ENCODE measurements around the gene CARM1. TPM values are rescaled to one million over a fixed set of nuclear protein-coding genes. Genes with fewer than 3 reads are reported as not detected.
"Not testable (repeated sequence)": the region's sequence is repeated elsewhere in the genome, so short reads cannot be mapped to it uniquely, and the experiment has no call there.

CARM1 gene
- polyA plus RNA-seq, 3 donors: 40.8 to 56.5 (median 46.2) TPM

GRCh38 chr19:10920288-10920655, 48.9 kb downstream of the CARM1 start:
- no peak for DNase-seq (ENCODE audit: extremely low read depth in 1 of 11, low read depth in 9 of 11, low spot score in 4 of 11)

DNA sequence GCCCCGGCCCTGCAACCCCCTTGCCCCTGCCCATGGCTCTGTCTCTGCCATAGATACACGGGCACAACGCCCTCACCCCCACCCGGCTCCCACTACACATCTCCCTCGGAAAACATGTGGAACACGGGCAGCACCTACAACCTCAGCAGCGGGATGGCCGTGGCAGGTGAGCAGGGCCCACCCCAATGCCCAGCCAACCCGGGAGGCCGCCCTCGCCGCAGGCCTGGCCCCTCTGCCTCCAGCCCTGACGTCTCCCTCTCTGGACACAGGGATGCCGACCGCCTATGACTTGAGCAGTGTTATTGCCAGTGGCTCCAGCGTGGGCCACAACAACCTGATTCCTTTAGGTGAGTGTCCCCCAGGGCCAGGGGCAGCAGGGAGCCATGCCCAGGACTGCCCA, 49.4 kb downstream of the CARM1 start:
- DNase-seq (ENCODE audit: extremely low read depth in 1 of 11, low read depth in 9 of 11, low spot score in 4 of 11): no peak

DNA sequence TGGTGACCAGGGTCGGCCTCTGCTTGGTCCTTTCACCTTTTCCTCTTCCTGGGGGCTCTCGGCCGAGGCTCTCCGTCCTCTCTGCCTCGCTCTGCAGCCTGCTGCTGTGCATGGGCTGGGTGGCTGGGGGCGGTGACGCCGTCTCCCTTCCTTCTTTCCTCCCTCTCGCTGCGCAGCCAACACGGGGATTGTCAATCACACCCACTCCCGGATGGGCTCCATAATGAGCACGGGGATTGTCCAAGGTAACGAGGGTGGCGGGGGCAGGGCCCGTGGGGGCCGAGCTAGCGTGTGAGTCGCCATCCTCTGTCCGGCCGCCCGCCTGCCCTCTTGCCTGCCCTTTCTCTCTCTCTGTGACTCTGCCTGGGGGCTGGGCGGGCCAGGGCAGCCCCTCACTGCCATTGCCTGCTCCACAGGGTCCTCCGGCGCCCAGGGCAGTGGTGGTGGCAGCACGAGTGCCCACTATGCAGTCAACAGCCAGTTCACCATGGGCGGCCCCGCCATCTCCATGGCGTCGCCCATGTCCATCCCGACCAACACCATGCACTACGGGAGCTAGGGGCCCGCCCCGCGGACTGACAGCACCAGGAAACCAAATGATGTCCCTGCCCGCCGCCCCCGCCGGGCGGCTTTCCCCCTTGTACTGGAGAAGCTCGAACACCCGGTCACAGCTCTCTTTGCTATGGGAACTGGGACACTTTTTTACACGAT, 50.0 kb downstream of the CARM1 start:
- no peak for DNase-seq (ENCODE audit: extremely low read depth in 1 of 11, low read depth in 9 of 11, low spot score in 4 of 11)

DNA sequence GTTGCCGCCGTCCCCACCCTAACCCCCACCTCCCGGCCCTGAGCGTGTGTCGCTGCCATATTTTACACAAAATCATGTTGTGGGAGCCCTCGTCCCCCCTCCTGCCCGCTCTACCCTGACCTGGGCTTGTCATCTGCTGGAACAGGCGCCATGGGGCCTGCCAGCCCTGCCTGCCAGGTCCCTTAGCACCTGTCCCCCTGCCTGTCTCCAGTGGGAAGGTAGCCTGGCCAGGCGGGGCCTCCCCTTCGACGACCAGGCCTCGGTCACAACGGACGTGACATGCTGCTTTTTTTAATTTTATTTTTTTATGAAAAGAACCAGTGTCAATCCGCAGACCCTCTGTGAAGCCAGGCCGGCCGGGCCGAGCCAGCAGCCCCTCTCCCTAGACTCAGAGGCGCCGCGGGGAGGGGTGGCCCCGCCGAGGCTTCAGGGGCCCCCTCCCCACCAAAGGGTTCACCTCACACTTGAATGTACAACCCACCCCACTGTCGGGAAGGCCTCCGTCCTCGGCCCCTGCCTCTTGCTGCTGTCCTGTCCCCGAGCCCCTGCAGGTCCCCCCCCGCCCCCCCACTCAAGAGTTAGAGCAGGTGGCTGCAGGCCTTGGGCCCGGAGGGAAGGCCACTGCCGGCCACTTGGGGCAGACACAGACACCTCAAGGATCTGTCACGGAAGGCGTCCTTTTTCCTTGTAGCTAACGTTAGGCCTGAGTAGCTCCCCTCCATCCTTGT, 50.7 kb downstream of the CARM1 start:
- no peak for DNase-seq (ENCODE audit: extremely low read depth in 1 of 11, low read depth in 9 of 11, low spot score in 4 of 11)

DNA sequence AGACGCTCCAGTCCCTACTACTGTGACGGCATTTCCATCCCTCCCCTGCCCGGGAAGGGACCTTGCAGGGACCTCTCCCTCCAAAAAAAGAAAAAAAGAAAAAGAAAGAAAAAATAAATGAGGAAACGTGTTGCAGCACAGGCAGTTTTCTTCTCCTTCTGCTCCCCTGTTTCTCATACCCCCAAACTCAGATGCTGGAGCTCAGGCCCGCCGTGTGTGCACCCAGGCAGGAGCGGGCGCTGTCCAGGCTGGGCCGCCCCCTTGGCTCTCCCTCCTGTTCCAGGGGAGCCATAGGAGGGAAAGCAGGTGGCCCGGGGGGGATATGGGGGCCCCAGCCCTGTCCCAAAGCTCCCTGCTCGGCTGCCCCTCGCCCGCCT, 51.3 kb downstream of the CARM1 start:
- no peak for DNase-seq (ENCODE audit: extremely low read depth in 1 of 11, low read depth in 9 of 11, low spot score in 4 of 11)

- DNase-seq (ENCODE audit: extremely low read depth in 1 of 11, low read depth in 9 of 11, low spot score in 4 of 11): no peak
Measured at GRCh38 chr19:10923260-10924112, 52.1 kb downstream of the CARM1 start.

DNA sequence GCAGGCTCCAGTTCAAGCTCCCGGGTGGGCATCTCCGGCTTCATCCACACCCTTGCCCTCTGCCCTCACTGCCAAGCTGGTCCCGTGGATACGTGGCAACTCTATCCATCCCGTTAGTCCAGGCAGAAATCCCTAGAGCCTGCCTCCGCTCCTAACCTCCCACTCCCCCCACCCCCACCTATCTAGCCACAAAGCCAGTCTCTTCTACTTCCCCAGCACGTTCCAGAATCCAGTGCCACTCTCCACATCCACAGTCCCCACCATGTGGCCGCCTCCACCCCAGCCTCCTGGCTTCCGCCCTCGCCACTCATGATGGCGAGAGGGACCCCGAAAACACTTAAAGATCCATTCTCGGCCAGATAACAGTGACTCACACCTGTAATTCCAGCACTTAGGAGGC, 53.2 kb downstream of the CARM1 start:
- no peak for DNase-seq (ENCODE audit: extremely low read depth in 1 of 11, low read depth in 9 of 11, low spot score in 4 of 11)

DNA sequence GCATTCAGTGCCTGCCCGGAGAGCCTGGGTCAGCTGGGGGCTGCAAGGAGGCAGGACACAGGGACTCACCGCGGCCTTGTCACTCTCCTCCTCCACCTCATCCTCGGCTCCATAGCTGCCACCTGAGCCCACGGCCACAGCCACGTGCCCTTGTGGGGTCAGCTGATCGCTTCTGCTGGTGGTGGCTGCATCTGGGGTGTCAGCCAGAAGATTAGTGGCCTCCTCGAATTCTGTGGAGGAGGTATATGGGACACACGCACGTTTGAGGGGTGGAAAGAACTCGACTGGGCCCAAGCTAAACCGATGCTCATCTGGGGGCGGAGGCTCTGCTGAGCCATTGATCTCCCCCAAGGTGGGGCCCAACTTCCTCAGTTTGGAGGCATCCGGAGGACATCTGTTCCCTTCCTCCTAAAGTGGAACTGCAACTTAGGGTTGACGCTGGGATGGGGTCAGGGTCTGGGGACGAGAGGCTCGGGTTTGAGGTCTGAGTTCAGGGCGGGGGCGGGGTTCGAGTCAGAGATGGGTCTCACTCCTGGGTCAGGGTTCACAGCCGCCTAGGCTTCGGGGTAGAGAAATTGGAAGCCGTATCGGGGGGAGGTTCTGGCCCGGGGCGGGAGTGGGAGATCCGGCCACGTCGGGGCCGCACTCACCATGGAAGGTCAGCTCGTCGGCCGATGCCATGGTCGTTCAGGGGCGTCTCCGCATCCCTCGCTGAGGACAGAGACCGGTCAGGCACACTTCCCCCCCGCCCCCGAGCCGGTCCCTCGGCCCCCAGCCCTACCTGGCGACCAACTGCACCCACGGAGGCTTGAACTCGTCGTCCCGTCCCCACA, 56.6 kb downstream of the CARM1 start:
- DNase-seq (ENCODE audit: extremely low read depth in 1 of 11, low read depth in 9 of 11, low spot score in 4 of 11): no peak

DNA sequence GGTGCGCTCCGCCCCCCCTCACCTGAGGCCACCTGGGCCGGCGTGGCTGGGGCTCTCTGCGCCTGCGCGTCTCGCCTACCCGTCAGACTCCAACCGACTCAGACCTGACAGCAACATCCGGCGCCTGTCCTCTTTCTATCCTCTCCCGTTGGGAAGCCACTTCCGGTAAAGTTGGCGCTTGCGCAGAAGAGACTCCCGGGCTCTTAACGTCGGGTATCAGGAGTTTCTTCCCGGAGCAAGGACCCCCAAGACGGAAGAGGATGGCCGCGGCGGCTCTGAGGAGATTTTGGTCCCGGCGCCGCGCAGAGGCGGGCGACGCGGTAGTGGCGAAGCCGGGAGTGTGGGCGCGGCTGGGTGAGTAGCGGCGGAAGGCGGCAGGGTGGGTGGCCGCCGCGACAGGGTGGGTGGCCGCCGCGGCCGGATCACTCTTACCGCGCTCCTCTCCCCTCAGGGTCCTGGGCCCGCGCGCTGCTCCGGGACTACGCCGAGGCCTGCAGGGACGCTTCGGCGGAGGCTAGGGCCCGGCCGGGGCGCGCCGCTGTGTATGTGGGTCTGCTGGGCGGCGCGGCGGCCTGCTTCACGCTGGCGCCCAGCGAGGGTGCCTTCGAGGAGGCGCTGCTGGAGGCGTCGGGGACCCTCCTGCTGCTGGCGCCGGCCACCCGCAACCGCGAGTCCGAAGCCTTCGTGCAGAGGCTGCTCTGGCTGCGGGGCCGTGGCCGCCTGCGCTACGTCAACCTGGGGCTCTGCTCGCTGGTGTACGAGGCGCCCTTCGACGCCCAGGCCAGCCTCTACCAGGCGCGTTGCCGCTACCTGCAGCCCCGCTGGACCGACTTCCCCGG, 57.4 kb downstream of the CARM1 start, which contains the start of the genes TIMM29 and YIPF2:
Gene TIMM29, plus strand, starts transcription at position 249 of the 839 bp plus-strand sequence. Its CDS starts 12 bp downstream, at position 261.
Gene YIPF2, minus strand, starts transcription at position 77 of the 839 bp plus-strand sequence. CDS start 229 bp downstream, outside the sequence.
- peak; percentile 95 to 99 (median 98) for DNase-seq (ENCODE audit: extremely low read depth in 1 of 11, low read depth in 9 of 11, low spot score in 4 of 11)

DNA sequence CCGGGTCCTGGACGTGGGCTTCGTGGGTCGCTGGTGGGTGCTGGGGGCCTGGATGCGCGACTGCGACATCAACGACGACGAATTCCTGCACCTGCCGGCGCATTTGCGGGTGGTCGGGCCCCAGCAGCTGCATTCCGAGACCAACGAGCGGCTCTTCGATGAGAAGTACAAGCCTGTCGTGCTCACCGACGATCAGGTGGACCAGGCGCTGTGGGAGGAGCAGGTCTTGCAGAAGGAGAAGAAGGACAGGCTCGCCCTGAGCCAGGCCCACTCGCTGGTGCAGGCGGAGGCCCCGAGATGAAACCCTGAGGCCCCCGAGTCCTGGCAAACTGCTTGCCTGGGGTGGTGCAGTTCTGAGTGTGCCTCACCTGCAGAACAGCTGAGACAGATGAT, 58.0 kb downstream of the CARM1 start:
- DNase-seq (ENCODE audit: extremely low read depth in 1 of 11, low read depth in 9 of 11, low spot score in 4 of 11): no peak

DNA sequence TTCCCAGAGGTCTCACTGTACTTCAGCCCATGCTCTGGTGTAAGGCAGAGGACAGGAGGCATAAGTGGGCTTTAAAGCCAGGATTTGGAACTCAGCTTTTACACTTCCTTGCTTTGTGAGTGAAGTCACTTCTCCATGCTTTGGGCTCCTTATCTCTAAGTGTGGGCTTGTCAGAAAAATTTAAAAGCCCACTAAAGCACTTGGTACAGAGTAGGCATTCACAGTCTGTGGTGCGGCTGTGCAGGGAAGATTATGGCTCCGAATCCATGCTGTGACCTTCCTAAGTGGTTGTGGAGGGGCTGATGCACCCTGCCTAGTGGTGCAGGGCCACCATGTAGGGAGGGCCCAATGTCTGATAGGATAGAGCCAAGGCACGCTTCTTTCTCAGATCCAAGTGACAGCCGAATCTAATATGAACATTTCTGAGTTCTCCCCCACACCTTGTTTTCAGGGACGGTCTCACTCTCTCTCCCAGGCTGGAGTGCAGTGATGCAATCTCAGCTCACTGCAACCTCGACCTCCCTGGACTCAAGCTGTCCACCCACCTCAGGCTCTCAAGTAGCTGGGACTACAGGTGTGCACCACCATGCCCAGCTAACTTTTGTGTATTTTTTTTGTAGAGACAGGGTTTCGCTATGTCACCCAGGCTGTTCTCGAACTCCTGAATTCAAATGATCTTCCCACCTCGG, 64.2 kb downstream of the CARM1 start:
- DNase-seq (ENCODE audit: extremely low read depth in 1 of 11, low read depth in 9 of 11, low spot score in 4 of 11): no peak

DNA sequence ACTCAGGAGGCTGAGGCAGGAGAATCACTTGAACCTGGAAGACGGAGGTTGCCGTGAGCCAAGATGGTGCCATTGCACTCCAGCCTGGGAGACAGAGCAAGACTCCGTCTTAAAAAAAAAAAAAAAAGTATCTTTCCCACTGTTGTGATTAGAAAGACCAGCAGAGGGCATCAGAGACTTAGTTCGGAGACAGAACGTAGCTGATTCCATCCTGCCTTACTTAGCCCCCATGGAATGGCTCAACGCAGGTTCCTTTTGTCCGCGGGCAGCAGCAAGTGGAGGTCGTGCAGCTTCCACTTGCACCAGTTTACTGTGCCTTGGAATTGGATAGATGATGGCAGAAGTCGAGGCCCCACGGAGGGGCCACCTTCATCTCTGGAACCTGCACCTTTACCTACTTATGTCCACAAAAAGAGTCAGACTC, 65.3 kb downstream of the CARM1 start:
- DNase-seq (ENCODE audit: extremely low read depth in 1 of 11, low read depth in 9 of 11, low spot score in 4 of 11): peak in 9 of 11 donors; percentile 57 to 85 (median 76)

GRCh38 chr19:10941649-10942048, 70.3 kb downstream of the CARM1 start:
- not testable (repeated sequence) for DNase-seq (ENCODE audit: extremely low read depth in 1 of 11, low read depth in 9 of 11, low spot score in 4 of 11)

- DNase-seq (ENCODE audit: extremely low read depth in 1 of 11, low read depth in 9 of 11, low spot score in 4 of 11): not testable (repeated sequence)
Measured at GRCh38 chr19:10943412-10943811, 72.1 kb downstream of the CARM1 start.

DNA sequence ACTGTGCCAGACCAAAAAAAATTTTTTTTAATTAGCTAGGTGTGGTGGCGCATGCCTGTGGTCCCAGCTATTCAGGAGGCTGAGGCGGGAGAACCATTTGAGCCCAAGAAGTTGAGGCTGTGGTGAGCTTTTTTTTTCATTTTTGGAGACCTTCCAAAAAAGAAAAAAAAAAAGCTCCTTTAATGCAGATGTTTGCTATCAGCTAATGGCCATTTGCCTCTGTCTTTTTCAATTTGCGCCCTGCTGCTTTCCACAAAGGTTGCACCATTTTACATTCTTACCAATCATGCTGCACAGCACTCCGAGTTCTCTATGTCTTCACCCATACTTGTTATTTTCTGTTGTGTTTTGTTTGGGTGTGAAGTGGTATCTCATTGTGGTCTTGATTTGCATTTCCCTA, 73.9 kb downstream of the CARM1 start:
- DNase-seq (ENCODE audit: extremely low read depth in 1 of 11, low read depth in 9 of 11, low spot score in 4 of 11): no peak

DNA sequence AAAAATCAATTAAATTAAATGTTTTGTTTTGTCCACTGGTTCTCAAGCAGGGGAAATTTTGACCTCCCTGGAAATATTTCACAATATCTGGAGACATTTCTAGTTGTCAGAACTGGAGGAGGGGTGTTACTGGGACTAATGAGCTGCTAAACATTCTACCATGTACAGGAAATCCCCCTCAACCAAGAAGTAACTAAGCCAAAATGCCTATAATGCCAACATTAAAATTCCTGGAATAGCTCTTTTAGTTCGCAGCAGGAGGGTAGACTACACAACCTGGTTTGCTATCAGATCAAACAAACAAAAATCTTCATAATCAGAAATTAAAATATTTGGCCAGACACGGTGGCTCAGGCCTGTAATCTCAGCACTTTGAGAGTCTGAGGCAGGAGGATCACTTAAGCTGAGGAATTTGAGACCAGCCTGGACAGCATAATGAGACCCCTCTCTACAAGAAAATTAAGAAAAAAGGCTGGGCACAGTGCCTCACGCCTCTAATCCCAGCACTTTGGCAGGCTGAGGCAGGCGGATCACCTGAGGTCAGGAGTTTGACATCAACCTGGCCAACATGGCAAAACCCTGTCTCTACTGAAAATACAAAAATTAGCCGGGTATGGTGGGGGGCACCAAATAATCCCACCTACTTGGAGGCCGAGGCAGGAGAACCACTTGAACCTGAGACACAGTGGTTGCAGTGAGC, 75.8 kb downstream of the CARM1 start:
- no peak for DNase-seq (ENCODE audit: extremely low read depth in 1 of 11, low read depth in 9 of 11, low spot score in 4 of 11)

- no peak for DNase-seq (ENCODE audit: extremely low read depth in 1 of 11, low read depth in 9 of 11, low spot score in 4 of 11)
Measured at GRCh38 chr19:10952809-10953208, 81.5 kb downstream of the CARM1 start.
